DOHH2 (cell line): ENCODE results near the gene DNAI4.

Experiments used
- CTCF ChIP-seq: fragments of 200-600 bp; sonication (generic); IDR thresholded peaks from one replicate; pipeline ENCODE4 v1.5.1; 2014; ENCODE audit warnings: antibody characterized with exemption, mild to moderate bottlenecking, low read depth, low read length; ENCODE audit not compliant: poor library complexity, severe bottlenecking
- EZH2phosphoT487 ChIP-seq: fragments of 200-600 bp; sonication (generic); IDR thresholded peaks from 2 replicates; pipeline ENCODE4 v1.6.1; 2017; ENCODE audit warnings: borderline replicate concordance, mild to moderate bottlenecking, antibody characterized with exemption, low read length, moderate library complexity, mixed read lengths

GRCh38 chr1:66944330-66945274 is 19.9 kb upstream of the DNAI4 start:
- TF ChIP-seq CTCF (no peak), EZH2phosphoT487 (no peak)
